Small intestine (tissue), 7 donors: ENCODE results near the gene FAT2. TPM values are rescaled to one million over a fixed set of nuclear protein-coding genes. Genes with fewer than 3 reads are reported as not detected.
"Not testable (repeated sequence)": the region's sequence is repeated elsewhere in the genome, so short reads cannot be mapped to it uniquely, and the experiment has no call there.

Source experiments
- DNase-seq, 2 donors: peaks; one replicate each; pipeline versions ENCODE4 v3.0.0 to v3.0.0-alpha.2; 2013
- FAIRE-seq: peaks from 2 replicates; lab custom pipeline; 2012; peaks lifted over from hg19 to GRCh38; lab: Jason Lieb, UNC
- H3K27ac ChIP-seq, 3 donors: one replicate each; pipeline ENCODE4 v1.5.1; 2013; ENCODE audit warnings: low read length in 2 of 3, mild to moderate bottlenecking in 2 of 3, control low read depth in 1 of 3, inconsistent platforms in 1 of 3, low read depth in 1 of 3, moderate library complexity in 1 of 3
- H3K27me3 ChIP-seq, 3 donors: one replicate each; pipeline ENCODE4 v1.6.1; 2013; ENCODE audit warnings: low read length in 3 of 3, inconsistent platforms in 1 of 3; ENCODE audit not compliant: control insufficient read depth in 3 of 3, insufficient read depth in 3 of 3
- H3K36me3 ChIP-seq, 3 donors: one replicate each; pipeline ENCODE4 v1.6.1; 2013; ENCODE audit warnings: low read length in 3 of 3, inconsistent platforms in 1 of 3, low read depth in 1 of 3, mild to moderate bottlenecking in 1 of 3, moderate library complexity in 1 of 3; ENCODE audit not compliant: control insufficient read depth in 3 of 3, insufficient read depth in 2 of 3
- H3K4me1 ChIP-seq, 3 donors: one replicate each; pipeline ENCODE4 v1.6.1; 2013; ENCODE audit warnings: low read length in 2 of 3, inconsistent platforms in 1 of 3, low read depth in 1 of 3, mild to moderate bottlenecking in 1 of 3, moderate library complexity in 1 of 3; ENCODE audit not compliant: control insufficient read depth in 3 of 3, insufficient read depth in 2 of 3
- H3K4me3 ChIP-seq, 3 donors: one replicate each; pipeline ENCODE4 v1.5.1; 2013; ENCODE audit warnings: low read length in 3 of 3, control low read depth in 1 of 3, inconsistent platforms in 1 of 3, low read depth in 1 of 3, mild to moderate bottlenecking in 1 of 3, moderate library complexity in 1 of 3
- H3K9me3 ChIP-seq, 2 donors: one replicate each; pipeline ENCODE4 v1.6.1; 2013; ENCODE audit warnings: low read depth in 1 of 2, low read length in 1 of 2; ENCODE audit not compliant: control insufficient read depth in 2 of 2, insufficient read depth in 1 of 2
- WGBS, 3 donors: extraction: QIAGEN DNeasy Blood & Tissue Kit; methylation state at CpG; one replicate each; pipeline ENCODE4 v1.1.7; 2013; 5-methylcytosine and 5-hydroxymethylcytosine counted together
- polyA plus RNA-seq, 4 donors: library from polyadenylated mRNA; stranded (reverse) in 3 of 4; unstranded in 1 of 4; fragments of 200-250 nt in 3 of 4; fragments of 120-200 nt in 1 of 4; gene quantifications; one replicate each; pipeline versions ENCODE4 v1.2.1 to v1.2.3, GENCODE V29; 2013
- donor health status: healthy with polysubstance abuse.
- donor health status: control.
- donor health status: control.
- donor health status: Bipolar disorder and iron deficiency.
- donor health status: healthy.

The FAT2 gene
- polyA plus RNA-seq, 4 donors = 0.01 to 0.49 TPM; not detected in 2

DNA sequence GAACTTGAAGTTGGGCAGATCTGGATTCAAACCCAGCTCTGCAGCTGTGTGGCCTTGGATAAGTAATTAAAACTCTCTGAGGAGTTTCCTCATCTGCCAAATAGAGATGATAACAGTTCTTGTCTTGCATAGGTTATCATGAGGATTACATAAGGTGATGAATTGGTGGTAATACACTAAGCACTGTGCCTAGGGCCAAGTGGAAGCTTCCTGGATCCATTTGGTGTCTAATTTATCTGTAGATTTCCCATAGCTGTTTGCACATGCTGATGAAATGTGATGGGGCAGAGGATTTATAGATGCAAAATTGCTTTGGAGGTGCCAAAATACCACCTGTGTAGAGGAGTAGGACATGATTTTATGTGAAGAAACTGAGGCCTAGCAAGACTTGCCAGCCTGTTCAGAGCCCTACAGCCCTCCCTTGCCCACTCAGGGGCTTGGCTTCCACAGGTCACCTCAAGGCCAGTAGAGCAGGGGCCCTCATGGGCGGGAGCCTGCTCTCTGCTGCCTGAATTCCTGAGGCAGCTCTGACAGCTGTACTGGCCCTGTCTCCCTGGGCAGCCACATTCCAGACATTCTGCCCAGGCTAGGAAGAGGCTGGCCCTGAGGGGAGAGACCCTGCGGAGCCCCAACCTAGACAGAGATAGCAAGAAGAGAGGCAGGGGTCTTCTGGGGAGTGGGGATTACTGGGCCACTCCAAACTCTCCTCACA, 5.9 kb upstream of the FAT2 start:
- H3K27me3 ChIP-seq = no peaks in the 10 kb centered on the region
- DNase-seq (no peak), FAIRE-seq (no peak)
- H3K36me3 ChIP-seq = no peaks in the 10 kb centered on the region
- peaks cover 0 to 18% (median 0%) of the 10 kb centered on the region in 3 donors for H3K4me1 ChIP-seq
- WGBS, 3 donors = 74 to 85% (median 83%) methylated on average over 2 of the region's 2 CpGs
- no peak overlapping the region for H3K4me3 ChIP-seq
- H3K27ac ChIP-seq = no peak overlapping the region
- no peaks in the 10 kb centered on the region for H3K9me3 ChIP-seq

DNA sequence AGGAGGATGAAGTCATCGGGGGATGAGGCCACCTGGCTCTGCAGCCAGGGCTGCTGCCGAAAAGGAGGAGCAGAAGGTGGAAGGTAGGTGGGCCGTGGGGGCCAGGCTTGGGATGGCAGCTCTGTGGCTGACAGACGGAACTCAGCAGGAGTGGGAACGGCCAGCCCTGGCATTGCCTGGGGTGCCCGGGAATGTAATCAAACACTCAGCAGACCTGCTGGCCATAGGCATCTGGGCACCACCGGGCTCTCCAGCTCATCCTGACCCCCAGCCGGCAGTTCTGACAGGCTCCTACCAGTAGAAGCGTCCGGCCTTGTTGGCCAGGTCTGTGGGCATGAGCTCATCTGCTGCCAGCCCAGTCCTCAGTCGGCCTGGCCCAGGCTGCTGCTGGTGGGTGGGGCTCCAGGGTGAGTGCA, 4.3 kb upstream of the FAT2 start:
- Histone ChIP-seq H3K9me3 (no peaks in the 10 kb centered on the region), H3K27ac (no peak overlapping the region), H3K36me3 (no peaks in the 10 kb centered on the region), H3K27me3 (no peaks in the 10 kb centered on the region), H3K4me3 (no peak overlapping the region), H3K4me1 (peaks cover 0 to 19% (median 0%) of the 10 kb centered on the region in 3 donors)
- DNase-seq (no peak), FAIRE-seq (no peak)
- 86 to 91% (median 90%) methylated on average over 11 of the region's 11 CpGs for WGBS, 3 donors

DNA sequence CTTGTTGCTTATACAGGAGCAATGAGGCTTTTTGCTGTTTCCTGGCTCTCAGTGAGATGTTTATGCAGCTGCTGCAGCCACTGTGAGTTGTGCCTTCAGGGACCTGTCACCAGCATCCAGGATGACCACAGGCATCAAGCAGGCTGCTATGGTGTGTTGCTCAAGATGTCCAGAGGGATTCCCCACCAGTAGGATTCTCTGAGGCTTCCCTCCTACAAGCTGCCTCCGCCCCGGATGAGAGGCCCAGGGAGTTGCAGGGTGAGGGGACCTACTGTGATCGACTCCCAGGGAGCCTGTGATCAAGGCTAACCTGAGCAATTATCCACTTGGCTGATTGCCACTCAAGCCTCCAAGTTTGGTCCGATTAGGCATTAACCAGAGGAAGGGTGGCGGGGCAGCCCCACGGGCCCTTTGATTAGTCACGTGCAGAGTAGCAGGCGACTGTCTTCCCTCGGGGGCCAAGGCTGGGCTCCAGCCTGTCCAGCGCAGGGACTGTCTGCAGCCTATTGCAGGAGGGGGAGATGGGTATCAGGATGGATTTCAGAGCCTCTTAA, 1.8 kb upstream of the FAT2 start:
- H3K27ac ChIP-seq = no peak overlapping the region
- no peak for FAIRE-seq
- 13 to 47% (median 32%) methylated on average over 10 of the region's 10 CpGs for WGBS, 3 donors
- H3K4me1 ChIP-seq = peaks cover 0 to 19% (median 0%) of the 10 kb centered on the region in 3 donors
- H3K27me3 ChIP-seq = no peaks in the 10 kb centered on the region
- peak; percentile 62 to 85 for DNase-seq
- no peaks in the 10 kb centered on the region for H3K9me3 ChIP-seq
- no peaks in the 10 kb centered on the region for H3K36me3 ChIP-seq
- no peak overlapping the region for H3K4me3 ChIP-seq

DNA sequence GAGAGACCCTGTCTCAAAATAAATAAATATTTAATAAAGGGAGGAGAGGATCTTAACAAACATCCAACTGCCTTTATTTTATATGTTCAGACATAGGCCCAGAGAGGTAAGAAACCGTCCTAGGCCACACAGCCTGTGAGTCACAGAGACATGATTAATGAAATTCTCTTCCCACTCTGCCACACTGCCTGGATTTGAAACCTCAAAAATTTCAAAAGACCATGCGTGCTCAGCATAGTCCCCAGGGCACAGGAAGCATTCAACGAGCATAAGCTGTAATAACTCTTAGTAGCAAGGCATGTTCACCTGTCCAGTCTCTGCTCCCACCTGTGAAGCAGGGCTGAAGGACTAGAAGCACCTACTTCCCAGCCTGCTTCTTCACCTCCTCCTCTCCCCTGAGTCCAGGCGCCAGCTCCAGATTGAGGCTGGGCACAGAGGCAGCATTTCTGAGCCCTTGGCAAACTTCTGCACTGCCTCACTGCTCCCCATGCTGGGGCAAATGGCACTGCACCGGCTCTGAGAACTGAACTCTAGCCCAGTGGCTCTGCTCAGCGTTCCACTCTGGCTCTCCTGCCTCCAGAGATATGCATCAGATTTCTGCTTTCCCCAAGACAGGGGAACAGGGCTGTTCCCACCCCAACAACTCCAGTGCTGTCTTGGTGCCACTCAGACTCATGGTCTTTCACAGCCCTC, 1.1 kb downstream of the FAT2 start:
- Histone ChIP-seq H3K4me1 (peaks cover 0 to 19% (median 0%) of the 10 kb centered on the region in 3 donors), H3K27ac (no peak overlapping the region), H3K4me3 (no peak overlapping the region), H3K36me3 (no peaks in the 10 kb centered on the region), H3K27me3 (no peaks in the 10 kb centered on the region), H3K9me3 (no peaks in the 10 kb centered on the region)
- no peak for FAIRE-seq
- DNase-seq = no peak
- WGBS, 3 donors = 72 to 80% (median 75%) methylated on average over 6 of the region's 6 CpGs

DNA sequence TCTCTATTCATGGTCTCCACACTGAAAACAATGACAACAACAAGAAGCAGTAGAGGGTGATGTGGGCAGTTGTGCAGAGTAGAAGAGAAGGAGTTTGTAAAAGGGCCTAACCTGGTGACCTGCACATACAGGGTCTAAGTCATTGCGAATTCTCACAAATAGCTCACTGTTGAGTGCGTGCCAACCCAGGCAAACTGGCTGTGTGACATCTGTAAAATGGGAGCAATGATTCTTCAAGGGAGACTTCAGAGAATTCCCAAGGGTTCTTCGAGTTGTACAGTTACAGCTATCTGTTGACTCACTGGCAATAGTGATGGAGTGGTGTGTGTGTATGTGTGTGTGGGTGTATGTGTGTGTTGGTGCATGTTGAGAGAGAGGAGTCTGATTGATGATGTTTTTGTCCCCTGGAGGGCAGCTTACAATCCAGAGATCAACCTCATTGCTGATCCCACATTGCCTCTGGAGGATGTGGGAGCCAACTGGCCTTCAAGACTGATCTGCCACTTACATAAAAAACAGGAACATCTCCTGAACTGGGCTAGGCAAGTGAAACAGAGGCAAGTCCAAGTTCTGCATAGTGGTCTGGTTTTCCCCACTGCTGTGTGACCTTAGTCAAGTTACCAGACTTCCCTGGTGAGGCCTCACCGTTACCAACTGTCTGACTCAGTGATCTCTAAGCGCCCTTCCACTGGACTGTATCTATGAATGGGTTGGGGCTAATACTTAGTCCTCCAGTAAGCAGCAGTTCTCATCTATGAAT, 3.2 kb downstream of the FAT2 start:
- Histone ChIP-seq H3K36me3 (no peaks in the 10 kb centered on the region), H3K4me1 (peaks cover 0 to 11% (median 0%) of the 10 kb centered on the region in 3 donors), H3K27ac (no peak overlapping the region), H3K27me3 (no peaks in the 10 kb centered on the region), H3K9me3 (no peaks in the 10 kb centered on the region), H3K4me3 (no peak overlapping the region)
- DNase-seq (no peak), FAIRE-seq (no peak)
- WGBS, 3 donors = 89 to 93% (median 91%) methylated on average over 5 of the region's 5 CpGs

DNA sequence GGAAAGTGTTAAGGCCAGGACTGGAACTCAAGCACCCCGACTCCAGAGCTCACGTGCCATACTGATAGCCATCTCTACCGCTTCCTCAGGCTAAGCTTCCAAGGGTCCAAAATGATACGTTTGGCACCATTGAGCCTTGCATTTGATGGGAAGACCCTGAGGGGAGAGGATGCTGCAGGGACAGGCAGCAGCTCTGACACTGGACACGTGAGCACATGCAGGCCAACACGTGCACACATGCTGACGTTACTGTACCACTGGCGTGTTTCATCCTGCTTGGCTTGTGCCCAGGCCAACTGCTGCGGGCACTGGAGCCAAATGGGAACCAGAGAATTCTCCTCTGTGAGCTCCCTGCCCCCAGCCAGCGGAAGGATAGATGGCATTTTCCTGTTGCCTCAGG, 5.2 kb downstream of the FAT2 start:
- Histone ChIP-seq H3K4me1 (no peaks in the 10 kb centered on the region), H3K36me3 (no peaks in the 10 kb centered on the region), H3K27me3 (no peaks in the 10 kb centered on the region), H3K9me3 (no peaks in the 10 kb centered on the region), H3K27ac (no peak overlapping the region), H3K4me3 (no peak overlapping the region)
- DNase-seq (no peak), FAIRE-seq (no peak)
- 84% methylated on average over 10 of the region's 10 CpGs for WGBS, 3 donors

DNA sequence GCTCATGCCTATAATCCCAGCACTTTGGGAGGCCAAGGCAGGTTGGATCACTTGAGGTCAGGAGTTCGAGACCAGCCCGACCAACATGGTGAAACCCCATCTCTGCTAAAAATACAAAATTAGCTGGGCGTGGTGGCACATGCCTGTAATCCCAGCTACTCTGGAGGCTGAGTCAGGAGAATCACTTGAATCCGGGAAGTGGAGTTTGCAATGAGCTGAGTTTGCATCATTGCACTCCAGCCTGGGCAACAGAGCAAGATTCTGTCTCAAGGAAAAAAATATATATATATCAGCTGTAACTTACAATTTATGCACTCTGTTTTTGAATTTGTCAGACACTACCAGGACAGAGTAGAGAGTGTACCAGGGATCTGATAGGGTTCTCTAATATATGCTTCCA, 5.8 kb downstream of the FAT2 start:
- 58 to 78% (median 71%) methylated on average over 4 of the region's 4 CpGs for WGBS, 3 donors

More for the DNA sequence above, 5.8 kb downstream of the FAT2 start:
- H3K4me3 ChIP-seq, H3K27ac ChIP-seq, H3K27me3 ChIP-seq, H3K36me3 ChIP-seq, H3K9me3 ChIP-seq, H3K4me1 ChIP-seq, FAIRE-seq, DNase-seq: not testable (repeated sequence)
